GM19438 (cell line): ENCODE measurements around the gene LRFN2.

Experiments used
- ATAC-seq: cut with Tn5 transposase; IDR thresholded peaks from one replicate; pipeline ENCODE4 v1.9.1; 2021; ENCODE audit warnings: low read depth; ENCODE audit not compliant: unreplicated experiment

Gene LRFN2

GRCh38 chr6:40523505-40524172 lies 63.5 kb downstream of the LRFN2 start:
- ATAC-seq = no peak

GRCh38 chr6:40521496-40521895 lies 65.7 kb downstream of the LRFN2 start:
- ATAC-seq = no peak

- ATAC-seq = no peak
These were observed 66.5 kb downstream of the LRFN2 start for GRCh38 chr6:40520678-40521077.

- no peak for ATAC-seq
These were observed 67.1 kb downstream of the LRFN2 start for GRCh38 chr6:40520084-40520483.

GRCh38 chr6:40517654-40518053 lies 69.5 kb downstream of the LRFN2 start:
- no peak for ATAC-seq

- no peak for ATAC-seq
These were observed 70.7 kb downstream of the LRFN2 start for GRCh38 chr6:40516429-40516828.

GRCh38 chr6:40512340-40512739 lies 74.8 kb downstream of the LRFN2 start:
- no peak for ATAC-seq

GRCh38 chr6:40511884-40512283 lies 75.3 kb downstream of the LRFN2 start:
- no peak for ATAC-seq

GRCh38 chr6:40510442-40510841 lies 76.7 kb downstream of the LRFN2 start:
- no peak for ATAC-seq

- ATAC-seq = no peak
These were observed 77.4 kb downstream of the LRFN2 start for GRCh38 chr6:40509716-40510260.

GRCh38 chr6:40509086-40509485 lies 78.1 kb downstream of the LRFN2 start:
- ATAC-seq = no peak

- no peak for ATAC-seq
These were observed 80.2 kb downstream of the LRFN2 start for GRCh38 chr6:40506954-40507353.

GRCh38 chr6:40505191-40505810 lies 81.9 kb downstream of the LRFN2 start:
- ATAC-seq = no peak

GRCh38 chr6:40504274-40504673 lies 82.9 kb downstream of the LRFN2 start:
- no peak for ATAC-seq

GRCh38 chr6:40500227-40500626 lies 86.9 kb downstream of the LRFN2 start:
- no peak for ATAC-seq

- no peak for ATAC-seq
These were observed 87.9 kb downstream of the LRFN2 start for GRCh38 chr6:40499215-40499614.

GRCh38 chr6:40498148-40498547 lies 89.0 kb downstream of the LRFN2 start:
- no peak for ATAC-seq

GRCh38 chr6:40492187-40492586 lies 95.0 kb downstream of the LRFN2 start:
- no peak for ATAC-seq

- no peak for ATAC-seq
These were observed 96.7 kb downstream of the LRFN2 start for GRCh38 chr6:40490508-40490907.

- no peak for ATAC-seq
These were observed 97.4 kb downstream of the LRFN2 start for GRCh38 chr6:40489798-40490197.

GRCh38 chr6:40486576-40486975 lies 100.6 kb downstream of the LRFN2 start:
- no peak for ATAC-seq

GRCh38 chr6:40485795-40486194 lies 101.4 kb downstream of the LRFN2 start:
- ATAC-seq = no peak
